GM18526 (cell line): ENCODE results near the gene LY86.

Experiments used
- POLR2A ChIP-seq: IDR thresholded peaks from 3 replicates; pipeline ENCODE4 v1.6.1; 2011; ENCODE audit not compliant: insufficient read length; ENCODE audit errors: extremely low read depth

LY86 gene

GRCh38 chr6:6686748-6687601 is 98.5 kb downstream of the LY86 start:
- TF ChIP-seq POLR2A = no peak

- no peak for TF ChIP-seq POLR2A
Measured at GRCh38 chr6:6688283-6688682, 99.8 kb downstream of the LY86 start.

GRCh38 chr6:6688951-6689350 is 100.4 kb downstream of the LY86 start:
- no peak for TF ChIP-seq POLR2A

- no peak for TF ChIP-seq POLR2A
Measured at GRCh38 chr6:6689400-6690143, 101.1 kb downstream of the LY86 start.

- TF ChIP-seq POLR2A = no peak
Measured at GRCh38 chr6:6690144-6690483, 101.6 kb downstream of the LY86 start.

- no peak for TF ChIP-seq POLR2A
Measured at GRCh38 chr6:6694368-6694780, 105.9 kb downstream of the LY86 start.

- no peak for TF ChIP-seq POLR2A
Measured at GRCh38 chr6:6694825-6695624, 106.5 kb downstream of the LY86 start.

- TF ChIP-seq POLR2A = no peak
Measured at GRCh38 chr6:6695625-6696276, 107.2 kb downstream of the LY86 start.

- TF ChIP-seq POLR2A = no peak
Measured at GRCh38 chr6:6696867-6697531, 108.5 kb downstream of the LY86 start.

- no peak for TF ChIP-seq POLR2A
Measured at GRCh38 chr6:6697620-6698019, 109.1 kb downstream of the LY86 start.

GRCh38 chr6:6699741-6700367 is 111.3 kb downstream of the LY86 start:
- no peak for TF ChIP-seq POLR2A

- no peak for TF ChIP-seq POLR2A
Measured at GRCh38 chr6:6700407-6701270, 112.1 kb downstream of the LY86 start.

GRCh38 chr6:6701864-6702263 is 113.3 kb downstream of the LY86 start:
- TF ChIP-seq POLR2A = no peak
